ENCODE data around the gene NHLRC1. TPM values are rescaled to one million over a fixed set of nuclear protein-coding genes. Genes with fewer than 3 reads are reported as not detected.

Gene NHLRC1
- total RNA-seq, 4 donors from 2014 or later = 0.54 to 0.93 (median 0.67) TPM

DNA sequence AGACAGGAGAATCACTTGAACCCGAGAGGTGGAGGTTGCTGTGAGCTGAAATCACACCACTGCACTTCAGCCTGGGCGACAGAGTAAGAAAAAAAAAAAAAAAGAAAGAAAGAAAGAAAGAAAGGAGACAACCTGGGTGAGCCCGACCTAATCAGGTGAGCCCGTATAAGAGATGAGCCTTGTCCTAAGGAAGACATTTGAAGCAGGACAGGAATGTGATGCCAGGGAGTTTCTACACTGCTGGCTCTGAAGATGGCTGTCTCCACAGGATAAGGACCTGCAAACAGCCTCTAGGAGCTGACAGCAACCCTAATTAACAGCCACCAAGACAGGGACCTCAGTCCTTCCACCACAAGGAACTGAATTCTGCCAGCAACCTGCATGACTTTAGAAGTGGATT is 41.9 kb downstream of the NHLRC1 start:
- no peak for ATAC-seq
- H3K27me3 ChIP-seq = no peaks in the 10 kb centered on the region
- no peaks in the 10 kb centered on the region for H3K9me3 ChIP-seq
- 82 to 100% methylated on average over 1 to 4 of the region's 4 CpGs for WGBS, 2 donors (ENCODE audit: low coverage in 1 of 2)
- no peaks in the 10 kb centered on the region for H3K36me3 ChIP-seq
- H3K4me1 ChIP-seq = no peaks in the 10 kb centered on the region
- no peak overlapping the region for H3K27ac ChIP-seq
- no peak overlapping the region for H3K4me3 ChIP-seq
- TF ChIP-seq EP300 (IDR thresholded peaks at IDR 0.05) = no peak
- TF ChIP-seq, protein P1, sequence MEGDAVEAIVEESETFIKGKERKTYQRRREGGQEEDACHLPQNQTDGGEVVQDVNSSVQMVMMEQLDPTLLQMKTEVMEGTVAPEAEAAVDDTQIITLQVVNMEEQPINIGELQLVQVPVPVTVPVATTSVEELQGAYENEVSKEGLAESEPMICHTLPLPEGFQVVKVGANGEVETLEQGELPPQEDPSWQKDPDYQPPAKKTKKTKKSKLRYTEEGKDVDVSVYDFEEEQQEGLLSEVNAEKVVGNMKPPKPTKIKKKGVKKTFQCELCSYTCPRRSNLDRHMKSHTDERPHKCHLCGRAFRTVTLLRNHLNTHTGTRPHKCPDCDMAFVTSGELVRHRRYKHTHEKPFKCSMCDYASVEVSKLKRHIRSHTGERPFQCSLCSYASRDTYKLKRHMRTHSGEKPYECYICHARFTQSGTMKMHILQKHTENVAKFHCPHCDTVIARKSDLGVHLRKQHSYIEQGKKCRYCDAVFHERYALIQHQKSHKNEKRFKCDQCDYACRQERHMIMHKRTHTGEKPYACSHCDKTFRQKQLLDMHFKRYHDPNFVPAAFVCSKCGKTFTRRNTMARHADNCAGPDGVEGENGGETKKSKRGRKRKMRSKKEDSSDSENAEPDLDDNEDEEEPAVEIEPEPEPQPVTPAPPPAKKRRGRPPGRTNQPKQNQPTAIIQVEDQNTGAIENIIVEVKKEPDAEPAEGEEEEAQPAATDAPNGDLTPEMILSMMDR (IDR thresholded peaks at IDR 0.05) = no peak
- no peak for TF ChIP-seq POLR2AphosphoS5 (IDR thresholded peaks at IDR 0.05)
- no peak for TF ChIP-seq POLR2A (IDR thresholded peaks at IDR 0.05)

DNA sequence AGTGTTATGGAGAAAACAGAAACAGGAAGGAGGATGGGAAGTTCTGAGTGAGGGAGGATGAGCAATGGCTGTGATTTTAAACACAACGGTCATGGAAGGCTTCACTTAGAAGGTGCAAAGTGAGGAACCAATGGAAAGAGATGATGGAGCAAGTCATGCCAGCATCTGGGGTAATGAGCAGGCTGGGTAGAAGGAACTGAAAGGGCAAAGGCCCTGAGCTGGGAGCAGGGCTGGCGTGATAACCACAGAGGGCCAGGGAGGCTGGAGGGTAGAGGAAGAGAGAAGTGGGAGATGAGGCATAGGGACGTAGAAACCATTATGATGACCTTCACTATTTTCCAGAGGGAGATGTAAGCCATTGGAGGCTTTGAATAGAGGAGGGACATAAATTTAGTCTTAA is 43.6 kb downstream of the NHLRC1 start:
- Histone ChIP-seq H3K27ac (no peak overlapping the region), H3K27me3 (no peaks in the 10 kb centered on the region), H3K36me3 (no peaks in the 10 kb centered on the region), H3K9me3 (peaks cover 0 to 4% (median 0%) of the 10 kb centered on the region in 3 donors), H3K4me1 (no peaks in the 10 kb centered on the region), H3K4me3 (no peak overlapping the region)
- ATAC-seq = no peak
- WGBS, 2 donors (ENCODE audit: low coverage in 1 of 2) = 92 to 94% methylated on average over 2 to 3 of the region's 3 CpGs
- TF ChIP-seq EP300 (IDR thresholded peaks at IDR 0.05) (no peak), POLR2AphosphoS5 (IDR thresholded peaks at IDR 0.05) (no peak), POLR2A (IDR thresholded peaks at IDR 0.05) (no peak)
- TF ChIP-seq, protein P1 (IDR thresholded peaks at IDR 0.05) = no peak

DNA sequence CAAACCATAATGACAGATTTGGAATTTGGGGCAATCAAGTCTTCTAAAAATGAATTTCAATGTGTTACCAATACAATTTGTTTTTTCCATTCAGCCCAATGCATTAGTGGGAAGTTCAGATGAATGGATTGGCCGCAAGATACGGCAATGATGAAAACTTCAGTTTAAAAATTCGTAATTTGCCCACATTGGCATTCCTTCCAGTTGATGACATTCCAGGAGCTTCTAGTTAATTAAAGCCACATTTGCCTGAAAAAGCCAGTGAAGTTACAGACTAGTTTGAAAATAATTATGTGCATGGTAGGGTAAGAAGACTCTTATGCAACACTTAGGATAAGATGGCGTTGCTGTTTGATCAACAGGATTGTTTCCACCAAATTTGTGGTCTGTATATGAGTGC is 46.2 kb downstream of the NHLRC1 start:
- TF ChIP-seq EP300 (IDR thresholded peaks at IDR 0.05) = no peak
- TF ChIP-seq POLR2AphosphoS5 (IDR thresholded peaks at IDR 0.05) = no peak
- TF ChIP-seq POLR2A (IDR thresholded peaks at IDR 0.05) = no peak
- TF ChIP-seq, protein P1 (IDR thresholded peaks at IDR 0.05) = no peak
- H3K4me1 ChIP-seq = no peaks in the 10 kb centered on the region
- no peaks in the 10 kb centered on the region for H3K36me3 ChIP-seq
- ATAC-seq = no peak
- no peak overlapping the region for H3K27ac ChIP-seq
- WGBS, 2 donors (ENCODE audit: low coverage in 1 of 2) = 86% methylated on average over 4 of the region's 4 CpGs
- no peak overlapping the region for H3K4me3 ChIP-seq
- H3K27me3 ChIP-seq = no peaks in the 10 kb centered on the region
- peaks cover 0 to 4% (median 0%) of the 10 kb centered on the region in 3 donors for H3K9me3 ChIP-seq

DNA sequence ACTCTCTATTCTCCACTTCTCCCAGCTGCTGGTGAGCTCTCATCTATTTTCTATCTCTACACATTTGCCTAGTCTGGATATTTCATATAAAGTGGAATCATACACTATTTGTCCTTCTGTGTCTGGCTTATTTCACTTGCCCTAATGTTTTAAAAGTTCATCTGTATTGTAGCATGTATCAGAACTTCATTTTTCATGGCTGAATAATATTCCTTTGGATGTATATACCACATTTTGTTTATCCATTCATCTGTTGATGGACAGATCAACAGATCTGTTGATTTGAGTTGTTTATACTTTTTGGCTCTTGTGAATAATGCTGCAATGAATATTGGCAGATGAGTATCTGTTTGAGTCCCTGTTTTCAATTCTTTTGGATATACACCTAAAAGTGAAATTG is 49.6 kb downstream of the NHLRC1 start:
- Histone ChIP-seq H3K4me1 (no peaks in the 10 kb centered on the region), H3K4me3 (no peak overlapping the region), H3K36me3 (no peaks in the 10 kb centered on the region), H3K27me3 (no peaks in the 10 kb centered on the region), H3K9me3 (peaks cover 0 to 4% (median 0%) of the 10 kb centered on the region in 3 donors), H3K27ac (no peak overlapping the region)
- no peak for ATAC-seq
- TF ChIP-seq POLR2AphosphoS5 (IDR thresholded peaks at IDR 0.05) = no peak

DNA sequence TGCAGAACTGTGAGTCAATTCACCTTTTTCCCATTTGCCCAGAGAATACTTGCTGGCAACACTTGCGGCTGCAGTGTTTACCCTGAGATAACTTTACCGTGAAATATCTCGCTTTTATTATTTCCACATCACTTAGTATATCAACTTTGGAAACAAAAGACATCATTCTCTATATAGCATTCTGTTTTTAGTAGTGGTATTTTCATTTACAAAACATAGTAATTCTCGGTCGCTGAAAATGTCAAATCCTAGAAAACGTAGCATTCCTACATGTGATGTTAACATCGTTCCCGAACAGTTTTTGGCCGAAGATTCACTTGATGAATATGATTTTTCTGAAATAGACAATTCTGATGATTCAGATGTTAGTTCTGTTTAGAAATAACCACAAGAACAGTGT is 52.0 kb downstream of the NHLRC1 start:
- H3K36me3 ChIP-seq = no peaks in the 10 kb centered on the region
- peaks cover 0 to 4% (median 0%) of the 10 kb centered on the region in 3 donors for H3K9me3 ChIP-seq
- H3K4me3 ChIP-seq = no peak overlapping the region
- no peaks in the 10 kb centered on the region for H3K27me3 ChIP-seq
- TF ChIP-seq POLR2AphosphoS5 (IDR thresholded peaks at IDR 0.05) (no peak), POLR2A (IDR thresholded peaks at IDR 0.05) (no peak), EP300 (IDR thresholded peaks at IDR 0.05) (no peak)
- TF ChIP-seq, protein P1 (IDR thresholded peaks at IDR 0.05) = no peak
- no peak for ATAC-seq
- WGBS, 2 donors (ENCODE audit: low coverage in 1 of 2) = 68 to 69% methylated on average over 8 to 9 of the region's 9 CpGs
- no peak overlapping the region for H3K27ac ChIP-seq
- H3K4me1 ChIP-seq = no peaks in the 10 kb centered on the region

Other genes with a start within 250 kb of the NHLRC1 start
- 10 to 100 TPM; 67.7 to 98.9 (median 84.1) TPM for gene KIF13A, start 135.0 kb downstream of the NHLRC1 start, total RNA-seq
- 1 to 10 TPM; 5.7 to 8.9 (median 7.2) TPM for gene TPMT, start 32.4 kb upstream of the NHLRC1 start, total RNA-seq
- 10 to 100 TPM; 11.0 to 14.5 (median 12.7) TPM for gene KDM1B, start 32.7 kb upstream of the NHLRC1 start, total RNA-seq
- 100 to 1,000 TPM; 162 to 186 (median 177) TPM for gene DEK, start 141.9 kb upstream of the NHLRC1 start, total RNA-seq

All from gastroesophageal sphincter (tissue), 4 donors.